Right renal cortex interstitium (tissue), 3 donors: ENCODE measurements around the gene HLA-DPB1. TPM values are rescaled to one million over a fixed set of nuclear protein-coding genes. Genes with fewer than 3 reads are reported as not detected.

Experiments
- DNase-seq, 3 donors: peaks; one replicate each; pipeline ENCODE4 v3.0.0-alpha.2; 2013; ENCODE audit warnings: low read depth in 3 of 3, low spot score in 2 of 3
- polyA plus RNA-seq, 3 donors: library from polyadenylated mRNA; unstranded; fragments of 120-200 nt; gene quantifications; one replicate each; pipeline ENCODE4 v1.2.1, GENCODE V29; 2013; ENCODE audit not compliant: insufficient read length in 3 of 3

Gene HLA-DPB1
- polyA plus RNA-seq, 3 donors: 17.9 to 27.0 (median 20.0) TPM

- DNase-seq: no peak
Observed at GRCh38 chr6:33126101-33126714, 50.4 kb downstream of the HLA-DPB1 start.

- DNase-seq: no peak
Observed at GRCh38 chr6:33128318-33128717, 52.5 kb downstream of the HLA-DPB1 start.

GRCh38 chr6:33132081-33132524 is 56.3 kb downstream of the HLA-DPB1 start:
- no peak for DNase-seq

- no peak for DNase-seq
Observed at GRCh38 chr6:33136310-33136900, 60.6 kb downstream of the HLA-DPB1 start.

Other genes with a start within 250 kb of the HLA-DPB1 start
- 10 to 100 TPM; 10.2 to 12.4 (median 11.9) TPM for gene TAP2, start 237.3 kb upstream of the HLA-DPB1 start, polyA plus RNA-seq
- 10 to 100 TPM; 24.1 to 27.8 (median 25.7) TPM for gene PSMB8, start 231.9 kb upstream of the HLA-DPB1 start, polyA plus RNA-seq
- gene TAP1, start 222.3 kb upstream of the HLA-DPB1 start, polyA plus RNA-seq: 10 to 100 TPM; 11.2 to 12.5 (median 11.6) TPM
- gene PSMB9, start 221.8 kb upstream of the HLA-DPB1 start, polyA plus RNA-seq: 1 to 10 TPM; 5.0 to 8.0 (median 6.2) TPM
- 10 to 100 TPM; 73.7 to 80.3 (median 74.3) TPM for gene HLA-DMB, start 135.0 kb upstream of the HLA-DPB1 start, polyA plus RNA-seq
- gene HLA-DMA, start 122.9 kb upstream of the HLA-DPB1 start, polyA plus RNA-seq: 10 to 100 TPM; 13.7 to 18.3 (median 15.6) TPM
- gene BRD2, start 107.4 kb upstream of the HLA-DPB1 start, polyA plus RNA-seq: 100 to 1,000 TPM; 292 to 324 (median 307) TPM
- 1 to 10 TPM; 5.2 to 5.4 (median 5.3) TPM for gene HLA-DOA, start 66.4 kb upstream of the HLA-DPB1 start, polyA plus RNA-seq
- 10 to 100 TPM; 14.2 to 40.5 (median 17.9) TPM for gene HLA-DPA1, start 2.3 kb upstream of the HLA-DPB1 start, polyA plus RNA-seq
- gene COL11A2, start 116.5 kb downstream of the HLA-DPB1 start, polyA plus RNA-seq: 1 to 10 TPM; 3.8 to 4.9 (median 3.8) TPM
- 10 to 100 TPM; 48.7 to 51.7 (median 49.3) TPM for gene RXRB, start 124.7 kb downstream of the HLA-DPB1 start, polyA plus RNA-seq
- gene SLC39A7, start 124.9 kb downstream of the HLA-DPB1 start, polyA plus RNA-seq: 100 to 1,000 TPM; 121 to 131 (median 127) TPM
- 10 to 100 TPM; 22.8 to 29.1 (median 23.5) TPM for gene HSD17B8, start 128.7 kb downstream of the HLA-DPB1 start, polyA plus RNA-seq
- 10 to 100 TPM; 52.5 to 55.4 (median 53.8) TPM for gene RING1, start 132.5 kb downstream of the HLA-DPB1 start, polyA plus RNA-seq
- 10 to 100 TPM; 58.1 to 82.9 (median 75.3) TPM for gene VPS52, start 195.9 kb downstream of the HLA-DPB1 start, polyA plus RNA-seq
- 1,000 to 10,000 TPM; 3,550 to 3,817 (median 3,658) TPM for gene RPS18, start 196.1 kb downstream of the HLA-DPB1 start, polyA plus RNA-seq
- gene B3GALT4, start 201.1 kb downstream of the HLA-DPB1 start, polyA plus RNA-seq: 1 to 10 TPM; 3.4 to 4.1 (median 4.0) TPM
- gene WDR46, start 213.2 kb downstream of the HLA-DPB1 start, polyA plus RNA-seq: 10 to 100 TPM; 60.3 to 63.4 (median 60.7) TPM
- gene PFDN6, start 213.6 kb downstream of the HLA-DPB1 start, polyA plus RNA-seq: 10 to 100 TPM; 78.6 to 83.4 (median 79.5) TPM
- gene RGL2, start 223.0 kb downstream of the HLA-DPB1 start, polyA plus RNA-seq: 10 to 100 TPM; 90.8 to 95.5 (median 95.4) TPM
- 10 to 100 TPM; 29.9 to 32.4 (median 31.7) TPM for gene TAPBP, start 238.1 kb downstream of the HLA-DPB1 start, polyA plus RNA-seq
- 10 to 100 TPM; 23.6 to 25.4 (median 23.8) TPM for gene ZBTB22, start 241.8 kb downstream of the HLA-DPB1 start, polyA plus RNA-seq
- 10 to 100 TPM; 65.4 to 67.2 (median 66.5) TPM for gene DAXX, start 247.0 kb downstream of the HLA-DPB1 start, polyA plus RNA-seq